PC-9 (cell line): Measurements from ENCODE around the gene SETD3. TPM values are rescaled to one million over a fixed set of nuclear protein-coding genes. Genes with fewer than 3 reads are reported as not detected.

Experiments
- BruUV-seq: library from RNA; stranded (reverse); fragments of 400-500 nt; replicated peaks from 2 replicates; lab custom pipeline; 2021; lab: Mats Ljungman, UMichigan
- CTCF ChIA-PET: fragments of 300-600 bp; sonication (Branson Sonifier 250); formaldehyde crosslinking; loops from one replicate; lab custom pipeline; 2022; ENCODE audit warnings: antibody characterized with exemption; lab: Charles Lee
- POLR2A ChIA-PET: fragments of 300-600 bp; sonication (Branson Sonifier 250); formaldehyde crosslinking; loops from one replicate; lab custom pipeline; 2022; ENCODE audit warnings: antibody characterized with exemption; ENCODE audit not compliant: unreplicated experiment; lab: Charles Lee
- DNase-seq, 2 experiments: peaks; one replicate each; pipeline versions ENCODE4 v3.0.0 to v3.0.0-alpha.2; 2015 to 2022; ENCODE audit warnings: mixed read lengths in 1 of 2
- H2AFZ ChIP-seq: fragments of 200-600 bp; sonication (generic); 2 replicates; pipeline ENCODE4 v1.8.1; 2017; ENCODE audit warnings: antibody characterized with exemption
- H3F3A ChIP-seq: fragments of 200-600 bp; sonication (generic); 2 replicates; pipeline ENCODE4 v1.8.1; 2017; ENCODE audit warnings: antibody characterized with exemption, mild to moderate bottlenecking, low read depth; ENCODE audit not compliant: insufficient read depth
- H3K27ac ChIP-seq: fragments of 200-600 bp; sonication (generic); 2 replicates; pipeline ENCODE4 v1.6.1; 2016; ENCODE audit warnings: mixed run types
- H3K27me3 ChIP-seq: fragments of 200-600 bp; sonication (generic); 2 replicates; pipeline ENCODE4 v1.6.1; 2016; ENCODE audit warnings: low read depth, mixed run types; ENCODE audit not compliant: insufficient read depth
- H3K36me3 ChIP-seq: fragments of 200-600 bp; sonication (generic); 2 replicates; pipeline ENCODE4 v1.6.1; 2016; ENCODE audit warnings: low read depth, mixed run types
- H3K4me1 ChIP-seq: fragments of 200-600 bp; sonication (generic); replicated peaks from 2 replicates; pipeline ENCODE4 v1.6.1; 2016; ENCODE audit warnings: mixed run types; ENCODE audit not compliant: insufficient read depth
- H3K4me2 ChIP-seq: fragments of 200-600 bp; sonication (generic); 2 replicates; pipeline ENCODE4 v1.6.1; 2017; ENCODE audit warnings: mixed run types
- H3K4me3 ChIP-seq: fragments of 200-600 bp; sonication (generic); 2 replicates; pipeline ENCODE4 v1.6.1; 2016; ENCODE audit warnings: mixed run types
- H3K79me2 ChIP-seq: fragments of 200-600 bp; sonication (generic); 2 replicates; pipeline ENCODE4 v1.6.1; 2017; ENCODE audit warnings: low read depth, mixed run types
- H3K9me2 ChIP-seq: fragments of 200-600 bp; sonication (generic); 2 replicates; pipeline ENCODE4 v1.8.1; 2017; ENCODE audit warnings: mild to moderate bottlenecking; ENCODE audit not compliant: insufficient read depth
- H3K9me3 ChIP-seq: fragments of 200-600 bp; sonication (generic); 2 replicates; pipeline ENCODE4 v1.8.1; 2016; ENCODE audit warnings: low read depth; ENCODE audit not compliant: insufficient read depth
- H4K20me1 ChIP-seq: fragments of 200-600 bp; sonication (generic); 2 replicates; pipeline ENCODE4 v1.8.1; 2017; ENCODE audit not compliant: insufficient read depth
- CTCF ChIP-seq: fragments of 200-600 bp; sonication (generic); conservative IDR thresholded peaks from 2 replicates; pipeline ENCODE4 v1.6.1; 2017; ENCODE audit warnings: mixed run types, antibody characterized with exemption, mild to moderate bottlenecking, moderate library complexity
- EZH2 ChIP-seq: fragments of 200-600 bp; sonication (generic); IDR thresholded peaks from 2 replicates; pipeline ENCODE4 v1.8.0; 2017; ENCODE audit warnings: antibody characterized with exemption, low read depth
- intact Hi-C: fragments of 100-400 bp; cut with micrococcal nuclease; formaldehyde crosslinking; loops from one replicate; pipeline ENCODE4 v1.10.0; 2022; ENCODE audit not compliant: unreplicated experiment
- total RNA-seq: library from RNA; stranded (reverse); gene quantifications from 2 replicates; pipeline ENCODE4 v1.2.3, GENCODE V29; 2021

Gene SETD3
- total RNA-seq, 1 experiment from 2014 or later: 13.4 TPM

GRCh38 chr14:99476864-99477263 lies 3.8 kb downstream of the SETD3 start:
- CTCF ChIA-PET: no interaction called here
- Histone ChIP-seq H3K4me2 (no peak overlapping the region), H3K4me3 (no peak overlapping the region), H3K9me3 (no peaks in the 10 kb centered on the region), H3K27me3 (no peaks in the 10 kb centered on the region), H3K79me2 (peaks cover 73% of the 10 kb centered on the region), H4K20me1 (peaks cover 6% of the 10 kb centered on the region; the same call in 1 of the 2 replicates), H3K9me2 (no peaks in the 10 kb centered on the region), H3K27ac (no peak overlapping the region), H2AFZ (no peak overlapping the region), H3F3A (no peaks in the 10 kb centered on the region), H3K36me3 (no peaks in the 10 kb centered on the region), H3K4me1 (peaks cover 12% of the 10 kb centered on the region)
- no TSS peak for BruUV-seq
- TF ChIP-seq CTCF (no peak), EZH2 (no peak)
- no peak for DNase-seq
- intact Hi-C loops: no loop called here
- POLR2A ChIA-PET: no interaction called here

- H4K20me1 ChIP-seq: peaks cover 6% of the 10 kb centered on the region; the same call in 1 of the 2 replicates
- no TSS peak for BruUV-seq
Observed at GRCh38 chr14:99475660-99476059, 5.0 kb downstream of the SETD3 start.

GRCh38 chr14:99475179-99475578 lies 5.5 kb downstream of the SETD3 start:
- DNase-seq: no peak
- intact Hi-C loops: no loop called here
- ChIA-PET CTCF (no interaction called here), POLR2A (no interaction called here)
- H3K79me2 ChIP-seq: peaks cover 67% of the 10 kb centered on the region
- no peak overlapping the region for H3K4me2 ChIP-seq
- H3K9me3 ChIP-seq: no peaks in the 10 kb centered on the region
- no peak overlapping the region for H2AFZ ChIP-seq
- TF ChIP-seq CTCF (no peak), EZH2 (no peak)
- no peaks in the 10 kb centered on the region for H3K27me3 ChIP-seq
- H4K20me1 ChIP-seq: peaks cover 6% of the 10 kb centered on the region; the same call in 1 of the 2 replicates
- no peak overlapping the region for H3K4me3 ChIP-seq
- no peaks in the 10 kb centered on the region for H3K36me3 ChIP-seq
- H3K9me2 ChIP-seq: no peaks in the 10 kb centered on the region
- no peak overlapping the region for H3K27ac ChIP-seq
- no peaks in the 10 kb centered on the region for H3F3A ChIP-seq
- BruUV-seq: no TSS peak
- peaks cover 12% of the 10 kb centered on the region for H3K4me1 ChIP-seq

More at GRCh38 chr14:99475660-99476059, 5.0 kb downstream of the SETD3 start:
- TF ChIP-seq EZH2: no peak
- TF ChIP-seq CTCF: no peak
- ChIA-PET CTCF (no interaction called here), POLR2A (no interaction called here)
- Histone ChIP-seq H2AFZ (no peak overlapping the region), H3K27ac (no peak overlapping the region), H3K4me2 (no peak overlapping the region), H3K27me3 (no peaks in the 10 kb centered on the region), H3K9me3 (no peaks in the 10 kb centered on the region), H3K36me3 (no peaks in the 10 kb centered on the region), H3K79me2 (peaks cover 67% of the 10 kb centered on the region), H3K4me1 (peaks cover 12% of the 10 kb centered on the region), H3K4me3 (no peak overlapping the region), H3F3A (no peaks in the 10 kb centered on the region), H3K9me2 (no peaks in the 10 kb centered on the region)
- intact Hi-C loops: no loop called here
- no peak for DNase-seq
